ENCODE measurements around the gene TFR2.

GRCh38 chr7:100675105-100675451 lies 33.7 kb upstream of the TFR2 start:
- TF ChIP-seq, protein P1, sequence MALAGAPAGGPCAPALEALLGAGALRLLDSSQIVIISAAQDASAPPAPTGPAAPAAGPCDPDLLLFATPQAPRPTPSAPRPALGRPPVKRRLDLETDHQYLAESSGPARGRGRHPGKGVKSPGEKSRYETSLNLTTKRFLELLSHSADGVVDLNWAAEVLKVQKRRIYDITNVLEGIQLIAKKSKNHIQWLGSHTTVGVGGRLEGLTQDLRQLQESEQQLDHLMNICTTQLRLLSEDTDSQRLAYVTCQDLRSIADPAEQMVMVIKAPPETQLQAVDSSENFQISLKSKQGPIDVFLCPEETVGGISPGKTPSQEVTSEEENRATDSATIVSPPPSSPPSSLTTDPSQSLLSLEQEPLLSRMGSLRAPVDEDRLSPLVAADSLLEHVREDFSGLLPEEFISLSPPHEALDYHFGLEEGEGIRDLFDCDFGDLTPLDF (CRISPR knock-in tag; IDR thresholded peaks at IDR 0.05): no peak
- TF ChIP-seq NR2C2 (CRISPR knock-in tag; IDR thresholded peaks at IDR 0.05) (no peak), NR2C2 (tag; IDR thresholded peaks at IDR 0.05) (no peak), BHLHE40 (IDR thresholded peaks at IDR 0.05; ENCODE audit: low read length) (no peak)

Data from K562 (cell line).